Stimulated activated naive B cell treated with anti-CD40 and anti-IgM and Interleukin-4, amounts not matched to agents 10 μg/mL and 1 μg/mL and 100 μg/mL, for 72 hours (primary cell): ENCODE measurements around the gene VSIG10L.

ENCODE experiments used
- ATAC-seq, 2 donors: fragments of 150-1000 bp; cut with Tn5 transposase; replicated peaks; 2 replicates each; pipeline ENCODE4 v1.10.0; 2021; ENCODE audit warnings: moderate library complexity in 1 of 2
- DNase-seq: peaks from one replicate; pipeline ENCODE4 v3.0.0; 2021
- H3K27ac Mint-ChIP-seq: one replicate; pipeline ENCODE4 v1.8.0; 2022; ENCODE audit warnings: mild to moderate bottlenecking, mixed read lengths
- H3K27me3 Mint-ChIP-seq, 2 donors: one replicate each; pipeline ENCODE4 v1.8.0; 2022; ENCODE audit warnings: mixed read lengths in 2 of 2
- H3K36me3 Mint-ChIP-seq, 2 donors: one replicate each; pipeline ENCODE4 v1.8.0; 2022; ENCODE audit warnings: mixed read lengths in 2 of 2, mild to moderate bottlenecking in 1 of 2
- H3K4me1 Mint-ChIP-seq, 2 donors: one replicate each; pipeline ENCODE4 v1.8.0; 2022; ENCODE audit warnings: mixed read lengths in 2 of 2, mild to moderate bottlenecking in 1 of 2
- H3K4me3 Mint-ChIP-seq, 2 donors: one replicate each; pipeline ENCODE4 v1.8.0; 2022; ENCODE audit warnings: mild to moderate bottlenecking in 2 of 2, mixed read lengths in 2 of 2, moderate library complexity in 1 of 2
- H3K9me3 Mint-ChIP-seq, 2 donors: one replicate each; pipeline ENCODE4 v1.8.0; 2022; ENCODE audit warnings: mixed read lengths in 2 of 2, mild to moderate bottlenecking in 1 of 2

The VSIG10L gene

GRCh38 chr19:51295382-51296126 is 46.4 kb downstream of the VSIG10L start:
- no peaks in the 10 kb centered on the region for H3K36me3 Mint-ChIP-seq
- no peak overlapping the region for H3K27ac Mint-ChIP-seq
- H3K27me3 Mint-ChIP-seq = peaks cover 36 to 44% of the 10 kb centered on the region in 2 donors
- no peak overlapping the region for H3K4me3 Mint-ChIP-seq
- H3K9me3 Mint-ChIP-seq = no peaks in the 10 kb centered on the region
- DNase-seq (no peak), ATAC-seq (no peak)
- no peaks in the 10 kb centered on the region for H3K4me1 Mint-ChIP-seq

- no peaks in the 10 kb centered on the region for H3K36me3 Mint-ChIP-seq
- H3K4me1 Mint-ChIP-seq = no peaks in the 10 kb centered on the region
- no peak overlapping the region for H3K27ac Mint-ChIP-seq
- DNase-seq (no peak), ATAC-seq (no peak)
- H3K9me3 Mint-ChIP-seq = no peaks in the 10 kb centered on the region
- no peak overlapping the region for H3K4me3 Mint-ChIP-seq
- peaks cover 32 to 40% of the 10 kb centered on the region in 2 donors for H3K27me3 Mint-ChIP-seq
These were observed 47.0 kb downstream of the VSIG10L start for GRCh38 chr19:51294977-51295375.

- no peaks in the 10 kb centered on the region for H3K9me3 Mint-ChIP-seq
- H3K4me1 Mint-ChIP-seq = no peaks in the 10 kb centered on the region
- H3K27ac Mint-ChIP-seq = no peak overlapping the region
- peaks cover 32 to 40% of the 10 kb centered on the region in 2 donors for H3K27me3 Mint-ChIP-seq
- no peak for DNase-seq
- no peaks in the 10 kb centered on the region for H3K36me3 Mint-ChIP-seq
- H3K4me3 Mint-ChIP-seq = no peak overlapping the region
- ATAC-seq = no peak
These were observed 47.5 kb downstream of the VSIG10L start for GRCh38 chr19:51294211-51294976.

- ATAC-seq = no peak
- no peaks in the 10 kb centered on the region for H3K4me1 Mint-ChIP-seq
- no peak overlapping the region for H3K27ac Mint-ChIP-seq
- H3K4me3 Mint-ChIP-seq = no peak overlapping the region
- no peak for DNase-seq
- H3K27me3 Mint-ChIP-seq = peaks cover 29 to 40% of the 10 kb centered on the region in 2 donors
- H3K9me3 Mint-ChIP-seq = no peaks in the 10 kb centered on the region
- H3K36me3 Mint-ChIP-seq = no peaks in the 10 kb centered on the region
These were observed 48.2 kb downstream of the VSIG10L start for GRCh38 chr19:51293571-51294210.

- no peak overlapping the region for H3K4me3 Mint-ChIP-seq
- H3K36me3 Mint-ChIP-seq = no peaks in the 10 kb centered on the region
- H3K9me3 Mint-ChIP-seq = no peaks in the 10 kb centered on the region
- H3K27ac Mint-ChIP-seq = no peak overlapping the region
- no peak for DNase-seq
- no peaks in the 10 kb centered on the region for H3K4me1 Mint-ChIP-seq
- ATAC-seq = no peak
- peaks cover 29 to 40% of the 10 kb centered on the region in 2 donors for H3K27me3 Mint-ChIP-seq
These were observed 49.0 kb downstream of the VSIG10L start for GRCh38 chr19:51292971-51293370.

- Mint-ChIP-seq H3K9me3 (no peaks in the 10 kb centered on the region), H3K4me3 (no peak overlapping the region), H3K27me3 (peaks cover 13 to 20% of the 10 kb centered on the region in 2 donors), H3K27ac (no peak overlapping the region), H3K36me3 (no peaks in the 10 kb centered on the region), H3K4me1 (no peaks in the 10 kb centered on the region)
- ATAC-seq (no peak), DNase-seq (no peak)
These were observed 52.3 kb downstream of the VSIG10L start for GRCh38 chr19:51289635-51290034.

- H3K4me3 Mint-ChIP-seq = no peak overlapping the region
- no peaks in the 10 kb centered on the region for H3K4me1 Mint-ChIP-seq
- DNase-seq (no peak), ATAC-seq (no peak)
- no peaks in the 10 kb centered on the region for H3K36me3 Mint-ChIP-seq
- no peak overlapping the region for H3K27ac Mint-ChIP-seq
- peaks cover 0 to 5% of the 10 kb centered on the region in 2 donors for H3K9me3 Mint-ChIP-seq
- peaks cover 7 to 9% of the 10 kb centered on the region in 2 donors for H3K27me3 Mint-ChIP-seq
These were observed 56.3 kb downstream of the VSIG10L start for GRCh38 chr19:51285682-51286081.

GRCh38 chr19:51282335-51282734 is 59.6 kb downstream of the VSIG10L start:
- H3K9me3 Mint-ChIP-seq = peaks cover 5 to 7% of the 10 kb centered on the region in 2 donors
- no peak for ATAC-seq

More at GRCh38 chr19:51282335-51282734, 59.6 kb downstream of the VSIG10L start:
- Mint-ChIP-seq H3K27me3 (peaks cover 26 to 29% of the 10 kb centered on the region in 2 donors), H3K27ac (no peak overlapping the region), H3K4me1 (peaks cover 0 to 2% of the 10 kb centered on the region in 2 donors), H3K36me3 (no peaks in the 10 kb centered on the region), H3K4me3 (no peak overlapping the region)
- DNase-seq = no peak
